Astrocyte of the hippocampus (primary cell): ENCODE data around the gene MYO16.
A peak's percentile ranks its signal among the peaks of the same experiment; 100 is the strongest.

Source experiments
- DNase-seq: peaks from one replicate; pipeline ENCODE4 v3.0.0; 2011; ENCODE audit warnings: low read depth, low spot score

The MYO16 gene

DNA sequence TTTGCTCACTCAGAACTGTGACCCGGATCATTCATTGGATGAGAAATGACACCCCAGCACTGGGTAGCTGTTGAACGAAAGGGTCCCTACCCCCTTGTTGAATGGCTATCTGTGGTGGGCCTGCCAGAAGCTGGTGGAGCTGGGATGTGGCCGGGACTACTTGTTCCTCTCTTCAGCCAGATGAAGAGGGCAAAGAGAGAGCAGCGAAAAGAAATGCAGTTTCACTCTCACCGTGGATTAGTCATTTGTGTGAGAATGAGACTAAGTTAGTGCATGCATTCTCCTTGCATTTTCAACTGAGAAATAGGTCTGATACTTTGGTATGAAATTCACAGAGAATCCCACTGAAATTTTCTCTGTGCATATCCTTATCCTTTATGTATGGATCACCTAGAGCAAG is 603.9 kb downstream of the MYO16 start:
- no peak for DNase-seq

DNA sequence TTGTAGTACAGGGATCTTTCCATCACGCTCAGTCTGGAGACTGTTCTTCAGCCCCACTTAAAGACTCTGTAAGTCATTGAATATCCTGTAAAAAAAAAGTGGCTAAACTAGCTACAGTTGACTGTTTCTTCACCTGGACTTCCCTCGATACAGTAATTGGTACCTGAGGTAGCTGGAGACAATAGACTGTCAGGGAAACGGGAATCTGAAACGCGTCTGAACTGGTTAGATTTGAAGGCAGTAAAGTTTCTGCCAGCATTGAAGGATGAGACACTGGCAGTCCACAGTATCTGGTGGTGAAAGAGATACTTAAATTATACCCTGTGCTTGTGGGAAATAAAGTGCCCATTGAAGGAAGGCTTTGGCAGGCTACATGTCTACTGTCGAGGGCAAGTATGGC is 606.5 kb downstream of the MYO16 start:
- no peak for DNase-seq

DNA sequence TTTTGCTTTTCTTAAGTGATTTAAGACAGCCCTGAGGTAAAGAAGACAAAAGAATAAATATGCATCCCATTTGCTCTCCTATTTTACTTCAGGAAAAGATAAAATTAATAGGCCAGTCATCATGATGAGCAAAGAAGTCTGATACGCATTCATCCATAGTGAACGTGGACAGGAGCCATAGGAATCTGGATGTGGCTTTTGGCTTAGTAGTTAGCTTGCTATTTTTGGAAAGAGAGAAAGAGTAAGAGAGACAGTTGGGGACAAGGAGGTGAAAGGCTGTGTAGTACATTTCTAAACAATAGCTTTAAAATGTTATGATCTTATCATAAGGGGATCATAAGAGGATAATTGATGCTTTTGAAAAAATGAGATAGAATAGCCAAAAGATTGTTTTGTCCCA is 611.7 kb downstream of the MYO16 start:
- DNase-seq = no peak

DNA sequence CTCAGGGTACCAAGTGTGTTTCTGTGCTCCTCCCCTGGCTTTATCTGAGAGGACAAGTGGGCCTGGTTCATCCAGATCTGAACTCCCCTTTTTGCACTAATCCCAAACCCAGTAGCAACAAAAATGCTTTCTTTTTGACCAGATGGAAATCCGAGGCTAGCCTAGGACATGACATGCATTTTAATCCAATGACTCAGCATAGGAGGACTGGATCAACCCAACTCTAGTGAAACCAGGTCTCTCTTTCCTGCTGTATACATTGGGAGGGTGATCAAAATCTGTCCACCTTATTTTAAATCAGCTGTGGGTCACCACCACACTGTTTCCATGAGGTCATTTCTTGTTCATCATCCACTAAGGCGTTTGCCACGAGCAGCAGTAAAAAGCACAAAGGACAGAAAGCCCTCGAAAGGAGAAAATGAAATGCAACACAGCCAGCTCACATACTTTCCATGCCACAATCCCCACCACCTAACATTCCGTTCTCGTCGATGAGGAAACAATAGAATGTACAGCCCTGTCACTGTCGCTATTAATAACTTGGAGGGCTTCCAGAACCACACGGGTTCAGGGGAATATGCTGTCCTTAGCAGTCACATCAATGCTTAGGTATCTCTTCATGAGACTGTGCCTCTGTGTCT is 614.0 kb downstream of the MYO16 start:
- DNase-seq = peak; percentile 97

DNA sequence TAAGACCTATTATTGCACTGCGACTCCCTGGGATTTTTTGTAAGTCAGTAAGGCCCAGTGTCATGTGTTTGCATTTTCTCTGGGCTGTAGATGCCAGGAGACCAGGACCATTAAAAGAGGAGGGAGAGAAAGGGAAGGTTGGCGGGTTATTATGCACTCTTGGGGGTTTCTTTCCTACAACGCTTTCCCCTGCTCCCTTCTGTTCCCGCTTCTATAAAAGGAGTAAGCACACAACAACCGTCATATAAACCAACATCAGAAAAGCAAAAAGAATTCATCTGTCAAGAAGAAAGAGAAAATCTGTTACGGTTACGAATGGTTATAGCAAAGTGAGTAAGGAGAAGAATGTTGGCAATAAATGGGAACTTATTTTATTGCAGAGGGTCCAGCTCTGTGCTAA is 615.2 kb downstream of the MYO16 start:
- DNase-seq = no peak

DNA sequence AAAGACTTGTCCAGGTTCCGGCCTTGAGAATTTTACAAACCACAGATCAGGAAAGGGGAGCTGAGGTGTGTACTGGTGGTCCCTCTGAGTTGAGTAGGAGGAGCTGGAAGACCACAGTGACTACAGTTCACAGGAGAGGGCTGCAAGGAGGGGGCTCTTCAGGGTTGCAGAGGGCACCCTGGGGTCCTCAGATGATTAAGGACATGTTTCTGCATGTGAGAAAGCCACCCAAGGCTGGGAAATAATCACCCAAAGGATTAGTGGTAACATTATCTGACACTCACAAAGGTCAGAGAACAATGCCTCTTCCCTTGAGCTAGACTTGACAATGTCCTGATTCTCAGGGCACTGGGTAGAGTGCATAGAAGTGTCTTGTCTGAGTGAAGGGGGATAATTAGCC is 616.6 kb downstream of the MYO16 start:
- DNase-seq = no peak

DNA sequence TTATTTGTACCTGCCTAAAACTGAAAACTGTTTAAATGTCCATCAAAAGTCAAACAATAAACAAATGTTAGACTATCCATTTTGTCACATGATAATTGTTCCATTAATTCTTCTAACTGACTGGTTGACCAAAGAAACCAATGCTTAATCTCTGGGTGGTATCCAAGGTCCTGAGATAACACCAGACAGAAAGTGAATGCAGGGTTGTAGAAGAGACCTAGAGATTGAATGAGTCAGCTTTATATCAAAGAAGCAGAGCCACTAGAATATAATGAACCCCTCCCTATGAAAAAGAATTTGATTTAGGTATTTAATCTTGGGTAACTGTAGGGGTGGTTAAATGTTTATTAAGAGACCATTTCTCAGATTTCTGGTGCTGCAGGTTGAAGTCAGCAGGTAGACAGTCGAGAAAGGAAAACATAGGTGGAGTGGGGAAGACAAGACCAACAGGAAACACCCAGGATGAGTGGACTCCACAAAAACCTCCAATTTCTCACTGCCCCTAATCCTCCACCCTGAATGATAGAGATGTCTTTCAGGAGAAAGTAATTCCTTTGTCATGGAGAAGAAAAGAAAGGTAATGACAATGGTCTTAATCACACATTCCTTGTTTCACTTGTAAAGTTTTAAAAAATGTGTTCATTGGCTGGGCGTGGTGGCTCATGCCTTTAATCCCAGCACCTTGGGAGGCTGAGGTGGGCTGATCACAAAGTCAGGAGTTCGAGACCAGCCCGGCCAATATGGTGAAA is 620.5 kb downstream of the MYO16 start:
- no peak for DNase-seq

DNA sequence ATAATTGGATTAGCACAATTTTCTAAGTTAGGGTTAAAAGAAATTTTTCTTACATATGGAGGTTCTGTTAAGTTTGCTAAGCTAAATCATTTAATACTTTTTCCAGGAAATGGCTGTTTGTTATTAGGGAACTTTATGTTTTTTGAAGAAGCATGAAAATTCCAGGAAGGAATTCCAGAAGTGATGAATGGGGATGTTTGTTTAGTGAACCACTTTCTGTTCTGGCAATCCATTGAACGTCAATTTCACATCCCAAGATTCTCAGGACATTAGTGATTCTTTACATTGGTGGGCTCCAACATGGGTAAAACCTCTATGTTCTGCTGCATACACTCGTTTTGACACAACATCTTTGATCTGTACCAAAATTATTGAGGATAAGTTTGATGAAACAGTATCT is 622.5 kb downstream of the MYO16 start:
- DNase-seq = no peak

DNA sequence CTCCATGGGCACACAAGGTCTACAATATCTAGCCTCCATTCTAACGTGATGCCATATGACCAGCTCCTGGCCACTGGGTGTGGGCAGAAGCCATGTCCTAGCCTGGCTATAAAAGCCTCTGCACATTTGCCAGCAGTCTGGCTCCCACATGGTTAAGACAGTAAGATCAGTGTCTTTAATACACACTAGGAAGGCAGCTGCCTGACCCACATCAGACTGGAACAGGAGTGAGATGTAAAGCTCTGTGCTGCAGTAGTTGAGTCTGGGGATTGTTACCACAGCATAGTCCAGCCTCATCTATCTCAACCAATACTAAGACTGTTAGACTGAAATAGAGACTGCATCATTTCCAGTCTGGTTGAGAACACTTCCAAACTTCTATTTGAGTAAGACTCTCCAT is 623.9 kb downstream of the MYO16 start:
- DNase-seq = no peak

DNA sequence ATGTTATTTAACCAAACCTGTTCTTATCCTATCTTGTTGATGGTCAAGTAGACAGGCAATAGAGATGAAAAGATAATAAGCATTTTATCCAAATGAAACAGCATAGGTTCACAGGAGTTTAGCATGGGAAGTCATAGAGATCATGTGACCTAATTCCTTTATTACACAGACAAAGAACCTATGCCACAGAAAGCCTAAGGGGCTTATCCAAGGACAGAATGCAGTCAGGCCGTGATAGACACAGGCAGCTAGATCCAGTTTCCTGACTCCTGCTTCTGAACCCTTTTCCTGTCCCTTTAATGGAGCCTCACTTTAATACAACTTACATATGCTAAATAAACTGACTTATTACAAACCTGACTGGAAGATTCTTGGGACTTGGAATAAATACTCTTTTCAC is 624.9 kb downstream of the MYO16 start:
- DNase-seq = no peak

DNA sequence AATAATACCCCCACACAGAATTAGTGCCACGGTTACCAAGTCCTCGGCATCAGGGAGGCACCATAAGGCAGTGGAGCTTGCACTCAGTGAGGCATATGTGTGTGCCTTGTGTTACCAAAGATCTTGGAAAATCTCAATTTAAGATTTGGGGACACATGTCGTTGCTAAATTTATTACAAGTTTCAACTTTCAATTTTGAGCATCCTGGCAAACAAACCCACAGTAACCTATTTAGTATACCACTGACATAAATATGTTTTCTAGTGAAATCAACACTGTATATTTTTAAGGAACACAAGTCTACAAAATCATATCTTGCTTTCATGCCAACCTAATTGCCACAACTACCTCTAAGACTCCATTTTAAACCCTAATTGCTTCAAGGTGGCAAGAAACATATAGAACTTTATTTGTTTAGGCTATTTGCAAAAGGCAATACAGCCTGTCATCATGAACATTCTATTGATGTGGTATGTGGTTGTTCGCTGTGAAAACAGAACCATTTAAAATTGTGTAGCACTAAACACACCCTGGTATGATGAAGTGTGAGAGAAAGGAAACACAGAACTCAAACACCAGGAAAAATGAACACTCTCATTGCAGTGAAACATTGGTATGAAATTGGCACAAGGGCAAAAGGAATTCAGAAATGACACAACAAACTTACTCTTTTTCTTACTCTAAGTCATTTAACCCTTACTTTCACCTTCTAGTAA is 625.9 kb downstream of the MYO16 start:
- peak; percentile 12 for DNase-seq

DNA sequence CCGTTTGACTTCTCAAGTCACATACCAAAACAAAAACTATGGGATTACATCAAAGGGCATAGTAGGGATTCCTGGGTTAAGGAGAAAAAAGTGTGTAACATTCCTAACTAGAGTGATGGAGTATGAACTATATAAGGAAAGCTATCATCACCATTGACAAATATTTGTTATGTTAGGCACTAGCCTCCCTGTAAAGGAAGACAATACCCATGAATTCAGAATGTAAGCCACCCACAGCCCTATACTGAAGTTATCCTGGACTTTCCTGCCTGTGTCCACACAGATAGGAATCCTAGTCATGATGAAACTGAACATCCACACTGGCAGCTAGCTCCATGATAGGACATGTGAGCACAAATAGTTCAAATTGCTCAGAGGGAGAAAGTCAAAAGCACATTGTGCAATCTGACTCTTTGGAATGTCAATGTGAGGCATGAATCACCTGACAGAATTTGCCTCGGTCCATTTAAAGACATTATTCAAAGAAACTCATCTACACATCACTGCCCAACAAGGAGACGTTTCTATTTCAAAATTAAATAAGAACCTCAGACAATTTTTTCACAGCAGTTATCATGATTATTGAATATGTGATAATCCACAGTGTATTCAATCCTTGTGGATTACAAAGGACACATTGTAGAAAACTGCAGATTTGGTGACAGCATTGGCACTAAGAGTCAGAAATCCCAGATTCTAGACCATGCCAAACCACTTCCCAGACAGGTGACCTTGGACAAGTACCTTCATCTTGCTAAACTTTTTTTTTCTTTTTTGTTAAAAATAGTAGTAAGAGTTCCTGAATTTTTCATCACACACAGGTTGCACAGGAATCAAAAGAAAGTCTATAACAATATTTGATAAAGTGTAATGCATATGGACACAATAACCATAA is 627.7 kb downstream of the MYO16 start:
- DNase-seq = peak; percentile 95
